BJ (cell line): Measurements from ENCODE around the gene TWSG1. TPM values are rescaled to one million over a fixed set of nuclear protein-coding genes. Genes with fewer than 3 reads are reported as not detected.
"Not testable (repeated sequence)": the region's sequence is repeated elsewhere in the genome, so short reads cannot be mapped to it uniquely, and the experiment has no call there.

Experiments
- CTCF ChIA-PET: fragments of 350-600 bp; formaldehyde crosslinking; extraction: SDS; loops from one replicate; lab custom pipeline; 2021; ENCODE audit warnings: antibody characterized with exemption, inconsistent platforms; lab: Yijun Ruan, JAX
- POLR2A ChIA-PET: fragments of 300-600 bp; sonication (Branson Sonifier 250); formaldehyde crosslinking; extraction: SDS; loops from one replicate; lab custom pipeline; 2021; ENCODE audit warnings: antibody characterized with exemption; lab: Charles Lee
- DNase-seq: peaks from one replicate; pipeline ENCODE4 v3.0.0-alpha.2; 2011; ENCODE audit warnings: low read depth
- H3K27me3 ChIP-seq: 2 replicates; pipeline ENCODE4 v1.6.0; 2011; ENCODE audit warnings: low read length; ENCODE audit not compliant: control insufficient read depth, insufficient read depth
- H3K36me3 ChIP-seq: 2 replicates; pipeline ENCODE4 v1.5.1; 2011; ENCODE audit warnings: low read length; ENCODE audit not compliant: control insufficient read depth, insufficient read depth
- H3K4me3 ChIP-seq: 2 replicates; pipeline ENCODE4 v1.5.1; 2011; ENCODE audit warnings: low read depth, mild to moderate bottlenecking, control low read depth, low read length
- polyA plus RNA-seq: library from polyadenylated mRNA; depleted of rRNA; stranded (reverse); fragments of >200 nt; gene quantifications from 2 replicates; pipeline ENCODE4 v1.2.3, GENCODE V29; 2011
- TF ChIP-seq, protein P1 (sequence below): IDR thresholded peaks from 2 replicates; pipeline ENCODE4 v1.5.1; 2011; ENCODE audit warnings: low read depth, mild to moderate bottlenecking, control low read depth, inconsistent platforms, low read length, moderate library complexity; ENCODE audit not compliant: insufficient read depth

Gene TWSG1
- polyA plus RNA-seq, 1 experiment: 127 TPM

DNA sequence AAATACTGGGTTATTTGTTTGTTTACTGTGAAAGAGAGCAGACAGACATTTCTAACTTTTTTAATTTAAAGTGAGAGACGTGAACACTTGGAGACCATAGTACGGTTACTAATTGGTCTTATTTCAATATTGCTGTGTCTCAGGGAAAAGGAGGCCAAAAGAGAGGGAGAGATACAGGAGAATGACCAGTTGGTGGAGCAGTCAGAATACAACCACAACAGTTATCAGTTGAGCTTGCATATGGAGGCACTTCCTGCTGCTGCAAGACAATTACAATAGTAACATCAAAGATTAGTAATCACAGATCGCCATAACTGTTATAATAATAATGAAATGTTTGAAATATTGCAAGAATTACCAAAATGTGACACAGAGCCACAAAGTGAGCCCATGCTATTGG is 58.2 kb downstream of the TWSG1 start:
- TF ChIP-seq, protein P1, sequence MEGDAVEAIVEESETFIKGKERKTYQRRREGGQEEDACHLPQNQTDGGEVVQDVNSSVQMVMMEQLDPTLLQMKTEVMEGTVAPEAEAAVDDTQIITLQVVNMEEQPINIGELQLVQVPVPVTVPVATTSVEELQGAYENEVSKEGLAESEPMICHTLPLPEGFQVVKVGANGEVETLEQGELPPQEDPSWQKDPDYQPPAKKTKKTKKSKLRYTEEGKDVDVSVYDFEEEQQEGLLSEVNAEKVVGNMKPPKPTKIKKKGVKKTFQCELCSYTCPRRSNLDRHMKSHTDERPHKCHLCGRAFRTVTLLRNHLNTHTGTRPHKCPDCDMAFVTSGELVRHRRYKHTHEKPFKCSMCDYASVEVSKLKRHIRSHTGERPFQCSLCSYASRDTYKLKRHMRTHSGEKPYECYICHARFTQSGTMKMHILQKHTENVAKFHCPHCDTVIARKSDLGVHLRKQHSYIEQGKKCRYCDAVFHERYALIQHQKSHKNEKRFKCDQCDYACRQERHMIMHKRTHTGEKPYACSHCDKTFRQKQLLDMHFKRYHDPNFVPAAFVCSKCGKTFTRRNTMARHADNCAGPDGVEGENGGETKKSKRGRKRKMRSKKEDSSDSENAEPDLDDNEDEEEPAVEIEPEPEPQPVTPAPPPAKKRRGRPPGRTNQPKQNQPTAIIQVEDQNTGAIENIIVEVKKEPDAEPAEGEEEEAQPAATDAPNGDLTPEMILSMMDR: no peak
- H3K36me3 ChIP-seq: 0 out of 2 replicates have a peak, but pooled peaks cover 1% of the 10 kb centered on the region

GRCh38 chr18:9394046-9394445 is 59.5 kb downstream of the TWSG1 start:
- TF ChIP-seq, protein P1: no peak
- DNase-seq: no peak
- H3K36me3 ChIP-seq: peaks cover 1% of the 10 kb centered on the region; the same call in 1 of the 2 replicates
- POLR2A ChIA-PET: no interaction called here
- no peaks in the 10 kb centered on the region for H3K27me3 ChIP-seq
- no peak overlapping the region for H3K4me3 ChIP-seq
- CTCF ChIA-PET: interaction anchor here (1.0 kb wide), 1 partner anchor 13 kb away, joined by 3 read pairs; no protein-coding TSS in a partner anchor

More for the DNA sequence above, 58.2 kb downstream of the TWSG1 start:
- H3K4me3 ChIP-seq: no peak overlapping the region
- ChIA-PET CTCF (no interaction called here), POLR2A (no interaction called here)
- DNase-seq: no peak
- no peaks in the 10 kb centered on the region for H3K27me3 ChIP-seq

GRCh38 chr18:9400197-9400596 is 65.6 kb downstream of the TWSG1 start:
- TF ChIP-seq, protein P1: no peak
- H3K27me3 ChIP-seq: no peaks in the 10 kb centered on the region
- no peak overlapping the region for H3K4me3 ChIP-seq
- ChIA-PET POLR2A (no interaction called here), CTCF (interaction anchor here (0.8 kb wide), 1 partner anchor 33 kb away, joined by 3 read pairs; no protein-coding TSS in a partner anchor)
- peaks cover 1% of the 10 kb centered on the region; the same call in 1 of the 2 replicates for H3K36me3 ChIP-seq
- DNase-seq: no peak

GRCh38 chr18:9401176-9401575 is 66.6 kb downstream of the TWSG1 start:
- CTCF ChIA-PET: no interaction called here
- DNase-seq: no peak
- H3K27me3 ChIP-seq: no peaks in the 10 kb centered on the region
- no peak overlapping the region for H3K4me3 ChIP-seq
- TF ChIP-seq, protein P1: no peak
- POLR2A ChIA-PET: no interaction called here
- peaks cover 1% of the 10 kb centered on the region; the same call in 1 of the 2 replicates for H3K36me3 ChIP-seq

DNA sequence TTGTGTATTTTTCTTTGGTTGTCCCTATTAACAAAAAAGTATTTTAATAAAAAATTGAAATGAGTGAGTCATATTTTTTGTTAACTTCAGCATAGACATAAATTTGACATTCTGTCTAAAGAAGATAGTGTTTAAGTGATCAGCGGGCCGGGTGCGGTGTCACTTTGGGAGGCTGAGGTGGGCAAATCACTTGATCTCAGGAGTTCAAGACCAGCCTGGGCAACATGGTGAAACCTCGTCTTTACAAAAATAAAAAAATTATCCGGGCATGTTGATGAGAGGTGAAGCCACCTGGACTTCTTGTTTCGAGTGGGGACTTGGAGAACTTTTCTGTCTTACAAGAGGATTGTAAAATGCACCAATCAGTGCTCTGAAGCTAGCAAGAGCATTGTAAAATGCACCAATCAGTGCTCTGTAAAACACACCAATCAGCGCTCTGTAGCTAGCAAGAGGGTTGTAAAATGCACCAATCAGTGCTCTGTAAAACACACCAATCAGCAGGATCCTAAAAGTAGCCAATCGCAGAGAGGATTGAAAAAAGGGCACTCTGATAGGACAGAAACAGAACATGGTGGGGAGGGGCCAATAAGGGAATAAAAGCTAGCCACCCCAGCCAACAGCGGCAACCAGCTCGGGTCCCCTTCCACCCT is 67.9 kb downstream of the TWSG1 start:
- H3K36me3 ChIP-seq, CTCF ChIA-PET, DNase-seq, H3K4me3 ChIP-seq, POLR2A ChIA-PET, H3K27me3 ChIP-seq: not testable (repeated sequence)
